Subcutaneous abdominal adipose tissue (tissue), 5 donors: ENCODE data around the gene HMCES.

Experiments
- H3K27ac ChIP-seq: one replicate; pipeline ENCODE4 v1.7.0; 2013; ENCODE audit warnings: low read depth, mild to moderate bottlenecking, inconsistent platforms, low read length, moderate library complexity
- H3K27me3 ChIP-seq, 5 donors: one replicate each; pipeline ENCODE4 v1.7.0; 2013; ENCODE audit warnings: low read length in 5 of 5, inconsistent platforms in 1 of 5; ENCODE audit not compliant: control insufficient read depth in 5 of 5, insufficient read depth in 4 of 5
- H3K36me3 ChIP-seq, 5 donors: one replicate each; pipeline ENCODE4 v1.7.0; 2013; ENCODE audit warnings: low read length in 5 of 5; ENCODE audit not compliant: control insufficient read depth in 5 of 5, insufficient read depth in 5 of 5
- H3K4me1 ChIP-seq, 5 donors: one replicate each; pipeline ENCODE4 v1.7.0; 2013; ENCODE audit warnings: low read length in 5 of 5, mild to moderate bottlenecking in 3 of 5, moderate library complexity in 1 of 5; ENCODE audit not compliant: control insufficient read depth in 5 of 5, insufficient read depth in 5 of 5
- H3K4me3 ChIP-seq, 5 donors: one replicate each; pipeline ENCODE4 v1.7.0; 2013; ENCODE audit warnings: low read length in 5 of 5, low read depth in 1 of 5
- H3K9ac ChIP-seq, 5 donors: one replicate each; pipeline ENCODE4 v1.7.0; 2013; ENCODE audit warnings: low read length in 5 of 5, mild to moderate bottlenecking in 4 of 5, moderate library complexity in 3 of 5
- H3K9me3 ChIP-seq, 5 donors: one replicate each; pipeline ENCODE4 v1.7.0; 2013; ENCODE audit warnings: low read length in 5 of 5; ENCODE audit not compliant: control insufficient read depth in 5 of 5
- donor health status: healthy.
- donor health status: healthy.
- donor health status: healthy.
- donor health status: healthy.
- donor health status: healthy.

The HMCES gene

DNA sequence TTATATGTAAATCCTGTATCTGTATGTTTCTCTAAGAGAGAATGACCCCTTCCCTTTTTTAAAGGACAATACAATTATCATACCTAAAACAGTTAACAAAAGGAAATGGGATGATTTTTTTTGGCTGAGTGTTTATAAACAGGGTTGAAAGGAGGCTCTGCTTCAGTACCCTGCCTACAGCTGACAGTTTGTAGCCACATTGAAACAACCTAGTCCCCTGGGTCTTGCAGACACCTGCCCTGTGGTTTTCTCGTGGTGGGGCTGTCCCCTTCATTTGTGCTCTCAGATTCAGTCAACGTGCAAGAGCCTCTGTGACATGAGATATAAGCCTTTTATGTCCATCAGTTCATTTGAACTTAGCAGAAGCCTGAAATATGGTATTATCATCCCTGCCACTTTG lies 2.3 kb upstream of the HMCES start:
- Histone ChIP-seq H3K27ac (no peak overlapping the region), H3K9ac (no peak overlapping the region), H3K4me1 (peaks cover 5 to 29% (median 28%) of the 10 kb centered on the region in 5 donors), H3K27me3 (no peaks in the 10 kb centered on the region), H3K4me3 (no peak overlapping the region), H3K9me3 (no peaks in the 10 kb centered on the region), H3K36me3 (peaks cover 22 to 59% (median 58%) of the 10 kb centered on the region in 5 donors)

DNA sequence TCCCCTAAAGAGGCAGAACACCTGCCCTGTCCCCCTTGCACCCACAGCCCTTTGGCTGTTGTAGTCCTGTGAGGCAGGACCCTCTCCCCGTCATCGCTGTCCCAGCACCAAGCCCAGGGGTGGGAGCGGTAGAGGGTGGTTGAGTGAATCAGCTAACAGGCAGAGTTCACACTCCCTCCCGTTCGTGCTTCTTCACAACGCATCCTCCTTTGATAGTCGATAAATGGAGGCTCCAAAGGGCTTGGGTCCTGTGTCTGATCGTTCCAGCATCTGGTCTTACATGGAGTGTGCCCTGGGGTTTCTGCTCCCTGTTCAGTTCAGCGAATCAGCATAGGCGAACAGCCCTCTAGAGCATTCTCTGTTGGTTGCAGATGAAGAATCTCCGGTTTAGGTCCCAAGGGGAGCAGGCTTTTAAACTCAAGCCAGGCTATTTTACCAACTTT lies 820 bp upstream of the HMCES start:
- Histone ChIP-seq H3K4me3 (peak overlapping the region; percentile 79 to 91 (median 89)), H3K27me3 (no peaks in the 10 kb centered on the region), H3K27ac (peak overlapping the region; percentile 98), H3K9ac (peak overlapping the region; percentile 80 to 93 (median 90)), H3K4me1 (peaks cover 5 to 39% (median 35%) of the 10 kb centered on the region in 5 donors), H3K9me3 (no peaks in the 10 kb centered on the region), H3K36me3 (peaks cover 22 to 46% (median 44%) of the 10 kb centered on the region in 5 donors)

DNA sequence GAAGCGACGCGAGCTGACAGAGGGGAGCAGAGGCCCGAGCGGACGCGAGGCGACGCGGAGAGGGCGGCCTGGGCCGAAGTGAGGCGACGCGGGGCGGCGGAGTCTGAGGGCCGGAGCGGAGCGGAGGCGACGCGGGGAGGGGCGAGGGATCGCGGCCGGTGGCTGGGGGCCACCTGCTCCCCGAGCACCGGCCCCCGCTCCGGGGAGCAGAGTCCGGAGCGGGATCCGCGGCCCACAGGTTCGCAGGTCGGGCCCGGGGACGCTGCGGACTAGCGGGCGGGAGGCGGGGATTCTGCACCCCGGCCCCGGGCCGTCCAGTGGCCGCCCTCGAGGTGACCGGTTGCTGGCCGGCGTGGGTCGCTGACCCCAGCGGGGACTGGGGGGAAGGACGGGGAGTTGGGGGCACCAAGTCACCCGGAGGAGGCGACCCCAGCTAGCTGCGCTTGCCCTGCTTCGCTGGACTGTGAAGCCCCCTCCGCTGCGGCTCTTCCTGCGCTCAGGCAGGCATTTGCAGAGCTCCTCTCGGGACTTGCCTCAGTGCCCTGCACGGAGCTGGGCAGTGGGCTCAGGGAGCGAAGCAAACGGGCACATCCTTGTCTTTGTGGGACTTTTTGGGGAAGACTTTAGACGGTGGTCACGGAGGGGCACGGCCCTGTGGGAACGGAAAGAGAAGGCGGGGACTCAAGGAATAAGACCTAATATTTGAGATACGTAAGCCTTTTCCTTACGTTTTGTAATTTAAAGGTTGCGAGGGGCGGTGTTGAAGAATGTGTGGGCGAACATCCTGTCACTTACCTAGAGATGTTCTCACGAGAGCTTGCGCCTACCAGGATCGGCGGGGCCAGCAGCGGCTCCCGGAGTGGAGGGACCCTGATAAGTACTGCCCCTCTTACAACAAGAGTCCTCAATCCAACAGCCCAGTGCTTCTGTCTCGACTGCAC lies 566 bp downstream of the HMCES start:
- H3K9ac ChIP-seq: peak overlapping the region; percentile 89 to 96 (median 93)
- no peaks in the 10 kb centered on the region for H3K9me3 ChIP-seq
- H3K4me1 ChIP-seq: peaks cover 5 to 53% (median 42%) of the 10 kb centered on the region in 5 donors
- peak overlapping the region; percentile 89 to 97 (median 91) for H3K4me3 ChIP-seq
- peak overlapping the region; percentile 98 for H3K27ac ChIP-seq
- H3K36me3 ChIP-seq: peaks cover 17 to 44% (median 34%) of the 10 kb centered on the region in 5 donors
- no peaks in the 10 kb centered on the region for H3K27me3 ChIP-seq

DNA sequence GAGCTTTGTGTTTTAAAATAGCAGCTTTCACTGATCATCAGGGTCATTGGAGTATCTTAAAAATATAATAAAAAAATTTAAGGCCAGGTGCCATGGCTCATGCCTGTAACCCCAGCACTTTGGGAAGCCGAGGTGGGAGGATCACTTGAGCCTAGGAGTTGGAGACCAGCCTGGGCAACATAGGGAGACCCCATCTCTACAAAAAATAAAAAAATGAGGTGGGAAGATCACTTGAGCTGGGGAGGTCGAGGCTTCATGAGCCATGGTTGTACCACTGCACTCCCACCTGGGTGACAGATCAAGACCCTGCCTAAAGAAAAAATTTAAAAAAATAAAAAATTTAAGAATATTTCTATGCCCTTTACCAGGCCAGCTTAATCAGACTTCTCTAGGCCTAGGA lies 1.5 kb downstream of the HMCES start:
- Histone ChIP-seq H3K27ac (peak overlapping the region; percentile 98), H3K4me1 (peaks cover 5 to 54% (median 42%) of the 10 kb centered on the region in 5 donors), H3K36me3 (peaks cover 11 to 35% (median 24%) of the 10 kb centered on the region in 5 donors), H3K27me3 (no peaks in the 10 kb centered on the region), H3K9me3 (no peaks in the 10 kb centered on the region), H3K4me3 (peak overlapping the region; percentile 89 to 97 (median 91)), H3K9ac (peak overlapping the region in 4 of 5 donors; percentile 89 to 96 (median 93))

- Histone ChIP-seq H3K27ac (peak overlapping the region; percentile 80), H3K9ac (no peak overlapping the region), H3K4me3 (no peak overlapping the region), H3K36me3 (peaks cover 0 to 21% (median 10%) of the 10 kb centered on the region in 5 donors), H3K27me3 (no peaks in the 10 kb centered on the region), H3K9me3 (no peaks in the 10 kb centered on the region), H3K4me1 (peaks cover 5 to 60% (median 42%) of the 10 kb centered on the region in 5 donors)
Measured at GRCh38 chr3:129281726-129282125, 3.1 kb downstream of the HMCES start.

DNA sequence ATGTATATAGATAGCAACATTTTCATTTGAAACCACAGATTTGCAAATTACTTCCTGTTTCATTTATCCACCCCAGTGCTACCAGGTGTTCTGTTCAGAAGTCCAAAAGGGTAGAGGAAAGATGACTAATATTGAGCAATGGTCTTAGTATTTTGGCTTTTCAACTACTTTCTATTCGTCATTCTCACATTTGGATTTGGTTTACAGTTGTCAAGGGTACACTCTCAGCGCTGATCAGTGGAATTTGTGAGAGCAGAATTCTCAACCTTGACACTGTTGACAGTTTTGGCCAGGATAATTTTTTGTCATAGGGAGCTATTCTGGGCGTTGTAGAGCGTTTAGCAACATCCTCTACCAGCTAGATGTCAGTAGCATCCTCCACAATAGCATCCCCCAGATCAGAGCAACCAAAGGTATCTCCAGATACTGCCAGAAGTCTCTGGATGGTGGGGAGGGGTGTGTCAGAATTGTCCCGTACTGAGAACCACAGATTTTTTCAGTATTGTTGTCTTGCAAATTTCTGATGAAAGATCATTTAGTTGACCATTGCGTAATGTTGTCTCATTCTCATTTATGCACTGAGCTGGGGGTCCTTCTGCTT lies 4.2 kb downstream of the HMCES start:
- no peaks in the 10 kb centered on the region for H3K27me3 ChIP-seq
- H3K27ac ChIP-seq: peak overlapping the region; percentile 80
- H3K4me1 ChIP-seq: peaks cover 2 to 54% (median 38%) of the 10 kb centered on the region in 5 donors
- H3K36me3 ChIP-seq: peaks cover 0 to 15% (median 4%) of the 10 kb centered on the region in 5 donors
- no peaks in the 10 kb centered on the region for H3K9me3 ChIP-seq
- peak overlapping the region in 1 of 5 donors; percentile 27 for H3K9ac ChIP-seq
- no peak overlapping the region for H3K4me3 ChIP-seq

DNA sequence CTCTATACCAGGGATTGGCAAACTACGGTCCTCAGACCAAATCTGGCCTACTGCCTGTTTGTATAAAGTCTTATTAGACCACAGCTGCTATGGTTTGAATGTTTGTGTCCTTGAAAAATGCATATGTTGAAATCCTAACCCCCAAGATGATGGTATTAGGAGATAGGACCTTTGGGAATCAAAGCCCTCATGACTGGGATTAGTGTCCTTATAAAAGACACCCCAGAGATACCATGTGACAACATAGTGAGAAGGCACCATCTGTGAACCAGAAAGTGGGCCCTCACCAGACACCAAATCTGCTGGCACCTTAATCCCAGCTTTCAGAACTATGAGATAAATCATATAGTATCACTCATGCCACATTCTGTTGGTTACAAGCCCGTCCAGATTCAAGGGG lies 7.4 kb downstream of the HMCES start:
- Histone ChIP-seq H3K27ac (peak overlapping the region; percentile 41), H3K9ac (no peak overlapping the region), H3K4me3 (no peak overlapping the region), H3K9me3 (no peaks in the 10 kb centered on the region), H3K4me1 (peaks cover 0 to 31% (median 16%) of the 10 kb centered on the region in 5 donors), H3K27me3 (no peaks in the 10 kb centered on the region), H3K36me3 (peaks cover 4 to 36% (median 24%) of the 10 kb centered on the region in 5 donors)

- Histone ChIP-seq H3K27me3 (no peaks in the 10 kb centered on the region), H3K36me3 (peaks cover 13 to 45% (median 39%) of the 10 kb centered on the region in 5 donors), H3K9me3 (no peaks in the 10 kb centered on the region)
Measured at GRCh38 chr3:129288446-129288845, 9.8 kb downstream of the HMCES start.

DNA sequence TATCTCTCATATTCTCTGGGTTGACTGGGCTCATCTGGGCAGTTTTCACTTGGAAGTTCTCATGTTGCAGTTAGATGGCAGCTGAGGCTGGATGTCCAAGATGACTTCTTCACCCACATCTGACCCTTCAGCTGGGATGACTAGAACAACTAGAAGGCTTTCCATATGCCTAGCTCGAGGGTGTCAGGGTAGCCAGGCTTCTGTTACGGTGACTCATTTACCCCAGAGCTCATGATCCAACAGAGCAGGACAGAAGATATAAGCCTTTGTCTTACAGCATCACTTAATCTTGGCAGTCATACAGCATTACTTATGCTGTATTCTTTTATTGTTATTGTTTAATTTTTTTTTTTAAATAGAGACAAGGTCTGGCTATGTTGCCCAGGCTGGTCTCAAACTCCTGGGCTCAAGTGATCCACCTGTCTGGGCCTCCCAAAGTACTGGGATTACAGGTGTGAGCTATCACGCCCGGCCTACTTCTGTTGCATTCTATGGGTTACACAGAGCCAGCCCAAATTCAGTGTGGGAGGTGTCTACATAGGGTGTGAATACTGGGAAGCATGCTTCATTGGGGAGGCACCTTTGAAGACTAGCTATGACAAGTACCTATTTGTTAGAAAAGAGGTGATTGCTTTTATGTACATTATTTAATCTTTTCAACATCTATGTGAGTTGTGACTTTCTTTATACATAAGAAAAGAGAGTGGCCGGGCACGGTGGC lies 10.7 kb downstream of the HMCES start:
- H3K4me3 ChIP-seq: no peak overlapping the region
- H3K36me3 ChIP-seq: peaks cover 13 to 45% (median 38%) of the 10 kb centered on the region in 5 donors
- H3K27me3 ChIP-seq: no peaks in the 10 kb centered on the region
- H3K27ac ChIP-seq: no peak overlapping the region
- H3K9ac ChIP-seq: no peak overlapping the region
- no peaks in the 10 kb centered on the region for H3K9me3 ChIP-seq
- peaks cover 0 to 12% (median 0%) of the 10 kb centered on the region in 5 donors for H3K4me1 ChIP-seq

More at GRCh38 chr3:129288446-129288845, 9.8 kb downstream of the HMCES start:
- Histone ChIP-seq H3K4me3 (no peak overlapping the region), H3K27ac (no peak overlapping the region), H3K9ac (no peak overlapping the region), H3K4me1 (peaks cover 0 to 19% (median 5%) of the 10 kb centered on the region in 5 donors)
